GM12875 (cell line): Measurements from ENCODE around the gene SUCO.

Experiments used
- H3K4me3 ChIP-seq: one replicate; pipeline ENCODE4 v1.5.1; 2011; ENCODE audit warnings: low read depth, low read length, control low read depth
- TF ChIP-seq, protein P1 (sequence below): IDR thresholded peaks from 2 replicates; pipeline ENCODE4 v1.5.1; 2011; ENCODE audit warnings: low read depth, mild to moderate bottlenecking, control low read depth, inconsistent platforms, low read length, moderate library complexity, borderline replicate concordance; ENCODE audit not compliant: insufficient read depth

The SUCO gene

DNA sequence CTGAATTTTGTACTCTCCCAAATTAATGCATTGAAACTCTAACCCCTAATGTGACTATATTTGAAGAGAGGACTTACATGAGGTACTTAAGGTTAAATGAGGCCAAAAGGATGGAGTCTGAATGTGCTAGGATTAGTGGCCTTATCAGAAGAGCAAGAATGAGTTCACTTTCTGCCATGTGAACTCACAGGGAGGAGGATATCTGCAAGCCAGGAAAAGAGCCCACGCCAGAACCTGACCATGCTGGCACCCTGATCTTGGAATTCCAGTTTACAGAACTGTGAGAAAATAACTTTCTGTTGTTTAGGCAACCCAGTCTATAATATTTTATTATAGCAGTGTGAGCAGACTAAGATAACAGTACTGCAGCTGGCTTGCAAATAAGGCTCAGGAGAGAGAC, 113.7 kb downstream of the SUCO start:
- TF ChIP-seq, protein P1, sequence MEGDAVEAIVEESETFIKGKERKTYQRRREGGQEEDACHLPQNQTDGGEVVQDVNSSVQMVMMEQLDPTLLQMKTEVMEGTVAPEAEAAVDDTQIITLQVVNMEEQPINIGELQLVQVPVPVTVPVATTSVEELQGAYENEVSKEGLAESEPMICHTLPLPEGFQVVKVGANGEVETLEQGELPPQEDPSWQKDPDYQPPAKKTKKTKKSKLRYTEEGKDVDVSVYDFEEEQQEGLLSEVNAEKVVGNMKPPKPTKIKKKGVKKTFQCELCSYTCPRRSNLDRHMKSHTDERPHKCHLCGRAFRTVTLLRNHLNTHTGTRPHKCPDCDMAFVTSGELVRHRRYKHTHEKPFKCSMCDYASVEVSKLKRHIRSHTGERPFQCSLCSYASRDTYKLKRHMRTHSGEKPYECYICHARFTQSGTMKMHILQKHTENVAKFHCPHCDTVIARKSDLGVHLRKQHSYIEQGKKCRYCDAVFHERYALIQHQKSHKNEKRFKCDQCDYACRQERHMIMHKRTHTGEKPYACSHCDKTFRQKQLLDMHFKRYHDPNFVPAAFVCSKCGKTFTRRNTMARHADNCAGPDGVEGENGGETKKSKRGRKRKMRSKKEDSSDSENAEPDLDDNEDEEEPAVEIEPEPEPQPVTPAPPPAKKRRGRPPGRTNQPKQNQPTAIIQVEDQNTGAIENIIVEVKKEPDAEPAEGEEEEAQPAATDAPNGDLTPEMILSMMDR: no peak
- H3K4me3 ChIP-seq: no peak overlapping the region

DNA sequence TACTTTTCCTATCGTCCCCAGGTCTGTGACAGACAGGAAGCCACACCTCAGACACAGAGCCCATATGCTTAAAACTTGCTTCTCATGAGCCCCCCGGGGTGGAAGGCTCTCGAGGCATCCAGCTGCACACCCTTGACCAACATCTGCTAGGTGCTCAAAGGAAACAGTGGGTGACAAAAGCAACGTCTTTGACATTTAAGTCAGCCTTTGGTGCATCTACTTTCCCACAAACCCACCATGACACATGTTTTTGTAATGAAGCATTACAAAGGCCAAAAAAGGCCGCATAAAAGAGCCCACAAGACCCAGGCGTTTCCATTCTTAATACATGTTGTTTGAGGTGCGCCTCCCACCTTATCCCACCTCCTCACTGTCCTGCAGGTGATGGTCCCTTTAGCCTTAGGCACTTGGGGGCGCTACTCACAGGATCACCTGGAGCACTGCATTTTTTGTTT, 114.2 kb downstream of the SUCO start:
- TF ChIP-seq, protein P1: no peak
- H3K4me3 ChIP-seq: no peak overlapping the region

GRCh38 chr1:172647987-172648386, 115.0 kb downstream of the SUCO start:
- H3K4me3 ChIP-seq: no peak overlapping the region
- TF ChIP-seq, protein P1: no peak

DNA sequence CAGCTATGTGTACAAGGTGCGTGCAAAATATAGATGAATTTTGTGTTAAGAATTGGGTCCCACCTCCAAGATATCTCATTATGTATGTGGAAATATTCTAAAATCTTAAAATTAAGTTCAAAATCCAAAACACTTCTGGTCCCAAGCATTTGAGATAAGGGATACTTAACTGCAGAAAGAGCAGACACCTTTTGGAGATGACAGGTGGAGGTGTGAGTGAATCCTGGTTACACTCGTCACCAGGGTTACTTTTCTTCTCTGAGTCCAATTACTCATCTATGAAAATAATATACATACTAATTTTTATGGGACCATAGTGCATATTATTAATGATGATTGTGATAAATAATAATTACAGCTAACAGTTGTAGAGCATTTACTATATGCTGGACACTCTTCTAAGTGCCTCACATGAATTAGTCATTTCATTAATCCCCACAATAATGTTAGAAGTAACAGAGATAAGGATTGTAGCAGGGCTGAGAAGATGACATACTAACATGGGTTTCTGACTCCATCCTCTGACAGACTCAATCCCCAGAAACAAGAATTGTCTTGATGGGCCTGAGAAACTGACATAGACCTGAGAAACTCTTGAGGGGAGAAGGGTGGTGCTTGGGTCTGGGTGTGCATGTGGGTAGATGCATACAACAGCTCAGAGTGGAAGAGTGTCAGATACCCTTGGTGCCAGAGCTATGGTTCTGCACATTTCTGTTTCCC, 117.7 kb downstream of the SUCO start:
- TF ChIP-seq, protein P1: no peak

GRCh38 chr1:172653015-172653709, 120.2 kb downstream of the SUCO start:
- no peak overlapping the region for H3K4me3 ChIP-seq
- TF ChIP-seq, protein P1: no peak

More for the DNA sequence above, 117.7 kb downstream of the SUCO start:
- H3K4me3 ChIP-seq: no peak overlapping the region

- no peak overlapping the region for H3K4me3 ChIP-seq
- TF ChIP-seq, protein P1: no peak
These were observed 121.6 kb downstream of the SUCO start for GRCh38 chr1:172654535-172654934.

DNA sequence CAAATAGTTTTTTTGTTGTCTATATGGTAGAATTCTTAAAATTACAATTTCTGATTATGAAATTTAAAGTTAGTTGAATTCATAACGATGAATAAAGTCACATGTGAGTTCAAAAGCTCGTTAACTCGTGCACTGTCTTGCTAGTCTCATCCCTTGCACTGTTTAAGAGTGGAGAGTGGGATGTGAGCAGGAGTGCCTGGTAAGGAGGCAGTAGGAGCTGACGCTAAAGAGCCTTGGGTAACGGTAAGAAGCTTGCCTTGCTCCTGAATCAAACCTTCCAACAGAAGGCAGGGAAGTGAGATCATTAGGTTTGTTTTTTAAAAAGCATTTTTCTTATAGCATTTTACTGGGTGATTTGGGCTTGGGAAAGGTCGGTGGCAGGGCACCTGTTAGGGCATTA, 123.6 kb downstream of the SUCO start:
- TF ChIP-seq, protein P1: no peak
- no peak overlapping the region for H3K4me3 ChIP-seq
